ENCODE measurements around the gene SLC22A6.

DNA sequence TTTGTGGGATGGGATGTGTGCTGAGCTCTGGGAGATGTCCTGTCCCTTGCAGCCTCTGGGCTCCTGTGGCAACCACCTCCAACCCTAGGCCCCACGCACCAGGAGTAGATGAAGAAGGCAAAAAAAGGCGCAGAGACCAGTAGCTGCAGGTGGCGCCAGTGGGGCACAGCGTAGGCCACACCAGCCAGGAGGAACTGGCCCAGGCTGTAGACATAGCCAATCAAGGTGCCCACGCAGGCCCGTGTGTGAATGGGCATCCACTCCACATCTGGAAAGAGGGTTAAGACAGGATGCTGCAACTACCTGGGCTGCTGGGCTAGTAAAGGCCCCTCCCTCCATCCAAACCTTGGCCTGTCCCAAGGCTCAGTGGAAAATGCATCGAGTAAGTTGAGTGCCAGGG lies 3.0 kb downstream of the SLC22A6 start:
- TF ChIP-seq, protein P1, sequence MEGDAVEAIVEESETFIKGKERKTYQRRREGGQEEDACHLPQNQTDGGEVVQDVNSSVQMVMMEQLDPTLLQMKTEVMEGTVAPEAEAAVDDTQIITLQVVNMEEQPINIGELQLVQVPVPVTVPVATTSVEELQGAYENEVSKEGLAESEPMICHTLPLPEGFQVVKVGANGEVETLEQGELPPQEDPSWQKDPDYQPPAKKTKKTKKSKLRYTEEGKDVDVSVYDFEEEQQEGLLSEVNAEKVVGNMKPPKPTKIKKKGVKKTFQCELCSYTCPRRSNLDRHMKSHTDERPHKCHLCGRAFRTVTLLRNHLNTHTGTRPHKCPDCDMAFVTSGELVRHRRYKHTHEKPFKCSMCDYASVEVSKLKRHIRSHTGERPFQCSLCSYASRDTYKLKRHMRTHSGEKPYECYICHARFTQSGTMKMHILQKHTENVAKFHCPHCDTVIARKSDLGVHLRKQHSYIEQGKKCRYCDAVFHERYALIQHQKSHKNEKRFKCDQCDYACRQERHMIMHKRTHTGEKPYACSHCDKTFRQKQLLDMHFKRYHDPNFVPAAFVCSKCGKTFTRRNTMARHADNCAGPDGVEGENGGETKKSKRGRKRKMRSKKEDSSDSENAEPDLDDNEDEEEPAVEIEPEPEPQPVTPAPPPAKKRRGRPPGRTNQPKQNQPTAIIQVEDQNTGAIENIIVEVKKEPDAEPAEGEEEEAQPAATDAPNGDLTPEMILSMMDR (IDR thresholded peaks at IDR 0.05 in 8 of 11, conservative IDR thresholded peaks at IDR 0.05 in 3 of 11), result no peak
- TF ChIP-seq POLR2A (IDR thresholded peaks at IDR 0.05) (no peak), POLR2AphosphoS5 (IDR thresholded peaks at IDR 0.05) (no peak)

All from spleen (tissue), 7 donors.